ENCODE measurements around the gene CREB5.
A peak's percentile ranks its signal among the peaks of the same experiment; 100 is the strongest.

Gene CREB5

DNA sequence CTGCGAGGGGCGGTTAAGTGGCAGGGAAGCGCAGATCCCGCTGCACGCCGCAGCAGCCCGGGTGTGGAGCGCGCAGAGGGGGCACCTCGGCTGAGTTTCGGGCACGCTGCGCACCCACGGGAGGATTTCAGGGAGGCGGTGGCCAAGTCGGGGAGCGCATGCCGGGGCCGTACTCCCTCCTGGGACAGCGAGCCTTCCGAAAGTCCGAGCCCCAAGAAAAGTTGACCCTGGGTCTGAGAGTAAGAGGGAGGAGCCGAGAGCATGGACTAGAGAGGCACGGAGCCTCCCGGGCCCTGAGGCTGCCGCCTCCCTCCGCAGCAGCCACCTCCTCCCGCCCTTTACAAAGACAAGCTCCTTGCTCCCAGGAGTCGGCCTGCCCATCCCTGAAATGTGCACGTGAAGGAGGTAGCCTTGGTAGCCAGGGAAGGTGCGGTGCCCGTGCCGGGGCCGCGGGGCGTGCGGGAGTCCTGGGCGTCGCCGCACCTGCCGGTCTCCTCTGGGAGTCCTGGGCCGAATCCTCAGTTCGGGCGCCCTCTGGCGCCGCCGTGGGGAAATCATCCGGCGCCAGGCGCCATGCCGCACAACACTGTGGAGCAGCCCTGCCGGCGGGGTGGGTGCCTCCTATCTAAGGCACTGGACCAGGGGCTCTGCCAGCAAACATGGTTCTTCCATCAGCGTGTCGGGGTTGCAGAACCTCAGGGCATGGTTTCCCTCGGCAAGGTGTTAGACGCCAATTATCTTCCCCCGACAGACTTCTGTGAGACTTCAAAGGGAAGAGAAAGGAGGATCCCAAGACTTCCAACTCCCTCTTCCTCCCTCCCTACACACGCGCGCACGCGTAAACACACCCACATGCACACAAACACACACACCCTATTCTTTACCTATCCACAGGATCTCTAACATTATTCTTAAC is 441.8 kb downstream of the CREB5 start:
- H3K9me3 ChIP-seq (ENCODE audit: control insufficient read depth, insufficient read depth, low read depth, low read length): no peaks in the 10 kb centered on the region
- no peaks in the 10 kb centered on the region for H3K36me3 ChIP-seq (ENCODE audit: control insufficient read depth, insufficient read depth, low read length)
- peak overlapping the region; percentile 73 for H3K4me3 ChIP-seq (ENCODE audit: low read depth, low read length)
- H3K27me3 ChIP-seq (ENCODE audit: control insufficient read depth, insufficient read depth, low read length): peaks cover 36% of the 10 kb centered on the region
- H3K4me1 ChIP-seq (ENCODE audit: control insufficient read depth, insufficient read depth, low read length): peaks cover 9% of the 10 kb centered on the region
- H3K27ac ChIP-seq (ENCODE audit: low read depth, low read length): no peak overlapping the region
- H3K9ac ChIP-seq (ENCODE audit: low read length): peak overlapping the region; percentile 51

DNA sequence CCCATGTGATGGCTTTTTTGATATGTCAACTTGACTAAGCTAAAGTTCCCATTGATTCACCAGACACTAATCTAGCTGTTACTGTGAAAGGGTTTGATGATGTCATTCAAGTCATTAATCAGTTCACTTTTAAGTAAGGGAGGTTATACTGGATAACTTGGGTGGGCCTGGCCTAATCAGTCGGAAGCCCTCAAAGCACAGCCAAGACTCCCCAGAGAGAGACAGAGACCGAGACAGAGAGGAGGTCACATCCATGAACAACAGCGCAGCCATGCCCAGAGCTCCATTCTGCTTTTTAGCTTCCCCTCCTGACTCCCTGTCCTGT is 442.4 kb downstream of the CREB5 start:
- Histone ChIP-seq H3K4me3 (ENCODE audit: low read depth, low read length) (peak overlapping the region; percentile 73; the same call in 1 of the 2 replicates), H3K9ac (ENCODE audit: low read length) (no peak overlapping the region), H3K9me3 (ENCODE audit: control insufficient read depth, insufficient read depth, low read depth, low read length) (no peaks in the 10 kb centered on the region), H3K27me3 (ENCODE audit: control insufficient read depth, insufficient read depth, low read length) (peaks cover 36% of the 10 kb centered on the region), H3K4me1 (ENCODE audit: control insufficient read depth, insufficient read depth, low read length) (peaks cover 9% of the 10 kb centered on the region), H3K36me3 (ENCODE audit: control insufficient read depth, insufficient read depth, low read length) (no peaks in the 10 kb centered on the region), H3K27ac (ENCODE audit: low read depth, low read length) (no peak overlapping the region)

DNA sequence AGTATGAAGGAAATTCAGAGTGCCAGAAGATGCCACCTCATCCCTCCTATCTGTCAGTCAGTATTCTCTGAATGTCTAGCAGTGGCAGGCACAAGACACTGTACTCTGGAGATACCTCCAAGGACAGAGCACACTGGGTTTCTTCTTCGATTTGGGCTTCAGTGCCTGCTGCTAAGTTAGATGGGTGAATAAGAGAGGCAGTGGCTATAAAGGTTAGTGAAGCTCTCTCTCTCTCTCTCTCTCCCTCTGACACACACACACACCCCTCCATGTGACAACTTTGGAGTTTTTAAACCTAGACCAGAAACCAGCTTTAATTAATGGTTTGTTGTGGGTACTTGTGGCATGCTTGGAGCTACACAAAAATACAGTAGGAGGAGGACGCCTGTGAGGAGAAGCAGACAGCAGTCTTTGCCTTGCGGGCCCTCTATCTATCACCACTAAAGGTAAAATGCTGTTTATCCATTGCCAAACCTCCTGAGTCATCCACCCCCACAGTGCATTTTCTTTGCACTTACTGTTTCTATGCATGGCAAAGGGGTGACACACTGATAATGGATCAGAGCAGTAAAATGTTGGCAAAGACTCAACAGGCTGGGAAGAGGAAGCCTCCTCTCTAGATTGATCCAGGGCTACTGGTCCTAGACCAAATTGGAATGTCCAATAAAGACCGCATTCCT is 443.4 kb downstream of the CREB5 start:
- H3K27me3 ChIP-seq (ENCODE audit: control insufficient read depth, insufficient read depth, low read length): peaks cover 36% of the 10 kb centered on the region
- H3K4me1 ChIP-seq (ENCODE audit: control insufficient read depth, insufficient read depth, low read length): peaks cover 9% of the 10 kb centered on the region
- H3K9me3 ChIP-seq (ENCODE audit: control insufficient read depth, insufficient read depth, low read depth, low read length): no peaks in the 10 kb centered on the region
- H3K27ac ChIP-seq (ENCODE audit: low read depth, low read length): no peak overlapping the region
- no peak overlapping the region for H3K9ac ChIP-seq (ENCODE audit: low read length)
- no peaks in the 10 kb centered on the region for H3K36me3 ChIP-seq (ENCODE audit: control insufficient read depth, insufficient read depth, low read length)
- H3K4me3 ChIP-seq (ENCODE audit: low read depth, low read length): no peak overlapping the region

DNA sequence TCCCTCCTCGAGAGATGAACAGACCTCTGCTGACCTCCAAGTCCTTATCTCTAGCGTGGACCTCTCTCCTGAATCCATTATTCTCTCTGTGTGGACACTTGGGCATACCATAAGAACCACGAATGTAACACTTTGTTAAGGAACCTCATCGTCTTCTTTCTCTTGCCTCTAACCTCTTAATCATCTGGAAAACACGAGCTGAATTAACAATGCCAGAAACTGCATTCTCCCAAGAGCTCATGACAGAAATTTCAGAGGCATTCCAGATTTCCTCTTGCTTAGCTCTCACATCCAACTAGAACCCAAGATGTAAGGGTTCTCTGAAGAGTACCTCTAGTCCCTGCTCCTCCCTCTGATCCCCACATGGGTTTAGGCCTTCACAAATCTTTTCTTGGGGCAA is 444.3 kb downstream of the CREB5 start:
- no peak overlapping the region for H3K9ac ChIP-seq (ENCODE audit: low read length)
- no peak overlapping the region for H3K27ac ChIP-seq (ENCODE audit: low read depth, low read length)
- peaks cover 9% of the 10 kb centered on the region for H3K4me1 ChIP-seq (ENCODE audit: control insufficient read depth, insufficient read depth, low read length)
- H3K27me3 ChIP-seq (ENCODE audit: control insufficient read depth, insufficient read depth, low read length): peaks cover 29% of the 10 kb centered on the region
- no peaks in the 10 kb centered on the region for H3K36me3 ChIP-seq (ENCODE audit: control insufficient read depth, insufficient read depth, low read length)
- H3K4me3 ChIP-seq (ENCODE audit: low read depth, low read length): no peak overlapping the region
- no peaks in the 10 kb centered on the region for H3K9me3 ChIP-seq (ENCODE audit: control insufficient read depth, insufficient read depth, low read depth, low read length)

DNA sequence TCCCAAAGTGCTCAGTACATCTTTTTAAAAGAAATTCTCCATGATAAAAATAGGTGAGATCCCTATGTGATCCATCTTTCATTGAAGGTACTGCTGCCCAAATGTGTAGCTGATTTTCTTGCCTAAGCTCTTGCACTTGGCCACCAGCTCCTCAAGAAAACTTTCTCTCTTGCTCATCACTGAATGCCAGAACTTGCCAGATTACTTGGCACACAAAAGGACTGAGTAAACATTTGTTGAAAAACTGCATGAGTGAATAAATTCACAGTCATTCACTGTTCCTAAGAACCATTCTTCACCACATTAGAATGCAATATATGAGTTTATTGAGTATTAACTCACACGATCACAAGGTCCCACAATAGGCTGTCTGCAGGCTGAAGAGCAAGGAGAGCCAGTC is 445.9 kb downstream of the CREB5 start:
- H3K27ac ChIP-seq (ENCODE audit: low read depth, low read length): no peak overlapping the region
- H3K36me3 ChIP-seq (ENCODE audit: control insufficient read depth, insufficient read depth, low read length): no peaks in the 10 kb centered on the region

DNA sequence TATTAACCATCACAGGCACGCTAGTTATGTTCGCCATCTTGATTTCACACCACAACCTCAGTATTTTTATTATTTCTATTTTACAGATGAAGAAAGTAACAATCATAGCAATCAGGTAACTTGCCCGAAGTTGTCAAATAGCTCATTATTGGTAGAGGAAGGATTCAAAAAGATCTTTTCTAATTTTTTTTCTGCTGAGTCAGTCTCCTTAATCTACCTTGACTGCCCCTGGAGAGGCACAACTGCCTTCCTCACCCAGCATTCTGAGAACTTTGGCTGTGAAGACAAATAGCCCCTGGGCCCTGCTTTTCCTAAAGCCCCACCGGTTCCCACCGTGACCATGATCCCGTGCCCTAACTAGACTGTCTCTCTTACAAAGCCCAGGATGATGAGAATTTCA is 446.6 kb downstream of the CREB5 start:
- Histone ChIP-seq H3K27ac (ENCODE audit: low read depth, low read length) (no peak overlapping the region), H3K4me1 (ENCODE audit: control insufficient read depth, insufficient read depth, low read length) (peaks cover 9% of the 10 kb centered on the region), H3K9ac (ENCODE audit: low read length) (no peak overlapping the region), H3K4me3 (ENCODE audit: low read depth, low read length) (no peak overlapping the region), H3K36me3 (ENCODE audit: control insufficient read depth, insufficient read depth, low read length) (no peaks in the 10 kb centered on the region), H3K9me3 (ENCODE audit: control insufficient read depth, insufficient read depth, low read depth, low read length) (no peaks in the 10 kb centered on the region), H3K27me3 (ENCODE audit: control insufficient read depth, insufficient read depth, low read length) (peaks cover 7% of the 10 kb centered on the region)

More for the DNA sequence above, 445.9 kb downstream of the CREB5 start:
- Histone ChIP-seq H3K9ac (ENCODE audit: low read length) (no peak overlapping the region), H3K27me3 (ENCODE audit: control insufficient read depth, insufficient read depth, low read length) (peaks cover 14% of the 10 kb centered on the region), H3K9me3 (ENCODE audit: control insufficient read depth, insufficient read depth, low read depth, low read length) (no peaks in the 10 kb centered on the region), H3K4me1 (ENCODE audit: control insufficient read depth, insufficient read depth, low read length) (peaks cover 9% of the 10 kb centered on the region), H3K4me3 (ENCODE audit: low read depth, low read length) (no peak overlapping the region)

DNA sequence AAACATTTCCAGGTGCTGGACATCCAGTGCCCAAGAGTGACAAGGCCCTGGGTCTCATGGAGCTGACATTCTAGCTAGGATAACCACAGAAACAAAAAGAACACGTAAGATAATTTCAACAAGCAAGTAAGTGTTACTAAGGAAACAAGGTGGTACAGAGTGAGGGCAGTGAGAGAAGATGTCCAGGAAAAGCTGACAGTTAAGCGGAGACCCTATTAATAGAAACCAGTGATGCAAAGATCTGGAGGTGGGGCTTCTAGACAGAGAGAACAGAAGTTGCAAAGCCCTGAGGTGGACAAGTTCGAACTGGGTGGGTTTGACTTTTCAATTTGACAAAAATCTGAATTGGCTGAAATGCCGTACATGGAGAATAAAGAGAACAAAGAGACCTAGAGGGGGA is 449.5 kb downstream of the CREB5 start:
- H3K4me3 ChIP-seq (ENCODE audit: low read depth, low read length): no peak overlapping the region
- no peak overlapping the region for H3K27ac ChIP-seq (ENCODE audit: low read depth, low read length)
- no peaks in the 10 kb centered on the region for H3K27me3 ChIP-seq (ENCODE audit: control insufficient read depth, insufficient read depth, low read length)
- no peaks in the 10 kb centered on the region for H3K9me3 ChIP-seq (ENCODE audit: control insufficient read depth, insufficient read depth, low read depth, low read length)
- H3K9ac ChIP-seq (ENCODE audit: low read length): no peak overlapping the region
- peaks cover 7% of the 10 kb centered on the region; the same call in 1 of the 2 replicates for H3K4me1 ChIP-seq (ENCODE audit: control insufficient read depth, insufficient read depth, low read length)
- H3K36me3 ChIP-seq (ENCODE audit: control insufficient read depth, insufficient read depth, low read length): no peaks in the 10 kb centered on the region

DNA sequence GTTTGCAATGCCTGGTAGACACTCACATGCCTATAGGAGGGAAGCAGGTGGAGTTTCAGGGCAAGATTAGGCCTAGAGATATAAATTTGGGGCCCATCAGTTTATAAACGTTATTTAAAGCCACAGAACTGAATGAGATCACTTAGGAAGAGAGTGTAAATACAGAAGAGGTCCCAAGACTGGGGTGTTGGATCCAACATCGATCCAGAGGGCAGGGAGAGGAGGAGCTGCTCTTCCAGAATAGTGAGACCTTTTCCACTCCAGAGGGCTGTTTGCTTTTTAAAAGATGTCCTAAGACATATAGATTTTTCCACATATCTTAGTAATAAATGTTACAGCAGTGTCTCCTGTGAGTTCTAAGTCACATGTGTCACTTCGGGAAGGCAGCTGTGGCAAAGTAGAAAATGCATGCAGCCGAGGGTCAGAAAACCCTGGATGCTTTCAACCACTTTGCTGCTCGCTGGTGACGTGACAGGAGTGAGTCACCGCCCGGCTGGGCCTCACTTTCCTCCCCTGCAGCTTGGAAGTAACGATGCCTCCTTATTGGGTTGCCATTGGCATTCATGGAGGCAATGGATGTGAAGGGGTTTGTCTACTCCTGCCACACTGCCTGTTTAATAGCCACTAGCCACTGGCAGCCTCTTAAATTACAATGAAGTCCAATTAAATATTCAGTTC is 450.4 kb downstream of the CREB5 start:
- Histone ChIP-seq H3K4me3 (ENCODE audit: low read depth, low read length) (no peak overlapping the region), H3K27me3 (ENCODE audit: control insufficient read depth, insufficient read depth, low read length) (no peaks in the 10 kb centered on the region), H3K9me3 (ENCODE audit: control insufficient read depth, insufficient read depth, low read depth, low read length) (no peaks in the 10 kb centered on the region), H3K36me3 (ENCODE audit: control insufficient read depth, insufficient read depth, low read length) (no peaks in the 10 kb centered on the region), H3K27ac (ENCODE audit: low read depth, low read length) (no peak overlapping the region), H3K9ac (ENCODE audit: low read length) (no peak overlapping the region), H3K4me1 (ENCODE audit: control insufficient read depth, insufficient read depth, low read length) (peaks cover 7% of the 10 kb centered on the region; the same call in 1 of the 2 replicates)

DNA sequence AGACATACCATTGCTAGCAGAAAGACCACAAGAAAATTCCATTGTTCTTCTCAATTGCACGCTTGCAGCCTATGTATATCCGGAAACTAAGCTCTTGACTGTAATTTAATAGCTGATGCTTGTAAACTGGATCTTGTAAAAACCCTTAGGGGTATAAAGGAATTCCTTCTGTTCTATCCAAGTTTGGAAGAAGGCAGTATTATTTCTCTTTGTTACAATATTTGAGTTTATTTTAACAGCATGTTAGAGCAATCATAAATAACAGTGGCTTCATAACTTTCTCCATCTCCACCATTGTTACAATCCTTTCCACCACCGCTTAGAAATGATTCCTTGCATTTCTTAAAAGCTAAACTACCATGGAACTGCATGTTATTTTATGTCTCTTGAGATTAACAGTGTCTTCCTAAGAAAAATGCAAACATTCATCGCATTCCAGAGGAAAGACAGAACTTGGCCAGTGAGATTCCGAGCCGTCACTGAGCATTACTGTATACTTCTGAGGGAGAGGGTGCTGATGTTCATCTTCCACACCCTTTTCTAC is 453.4 kb downstream of the CREB5 start:
- no peak overlapping the region for H3K4me3 ChIP-seq (ENCODE audit: low read depth, low read length)
- no peak overlapping the region for H3K9ac ChIP-seq (ENCODE audit: low read length)
- H3K36me3 ChIP-seq (ENCODE audit: control insufficient read depth, insufficient read depth, low read length): no peaks in the 10 kb centered on the region
- peaks cover 7% of the 10 kb centered on the region; the same call in 1 of the 2 replicates for H3K4me1 ChIP-seq (ENCODE audit: control insufficient read depth, insufficient read depth, low read length)
- no peak overlapping the region for H3K27ac ChIP-seq (ENCODE audit: low read depth, low read length)
- H3K27me3 ChIP-seq (ENCODE audit: control insufficient read depth, insufficient read depth, low read length): no peaks in the 10 kb centered on the region
- no peaks in the 10 kb centered on the region for H3K9me3 ChIP-seq (ENCODE audit: control insufficient read depth, insufficient read depth, low read depth, low read length)

DNA sequence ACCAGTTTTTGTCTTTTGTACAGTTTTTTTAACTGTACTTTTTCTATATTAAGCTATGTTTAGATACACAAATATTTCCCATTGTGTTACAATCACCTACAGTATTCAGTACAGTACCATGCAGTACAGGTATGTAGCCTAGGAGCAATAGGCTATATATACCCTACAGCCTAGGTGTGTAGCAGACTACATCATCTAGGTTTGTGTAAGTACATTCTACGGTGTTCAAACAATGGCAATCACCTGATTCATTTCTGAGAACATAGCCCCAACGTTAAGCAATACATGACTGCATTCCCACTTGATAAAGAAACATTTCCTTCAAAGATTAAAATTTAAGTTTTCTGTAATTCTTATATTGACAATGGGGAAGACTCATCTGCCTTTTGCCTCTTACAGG is 456.4 kb downstream of the CREB5 start:
- H3K4me3 ChIP-seq (ENCODE audit: low read depth, low read length): no peak overlapping the region
- H3K27me3 ChIP-seq (ENCODE audit: control insufficient read depth, insufficient read depth, low read length): no peaks in the 10 kb centered on the region
- H3K36me3 ChIP-seq (ENCODE audit: control insufficient read depth, insufficient read depth, low read length): no peaks in the 10 kb centered on the region
- H3K9ac ChIP-seq (ENCODE audit: low read length): no peak overlapping the region
- no peaks in the 10 kb centered on the region for H3K9me3 ChIP-seq (ENCODE audit: control insufficient read depth, insufficient read depth, low read depth, low read length)
- peaks cover 12% of the 10 kb centered on the region; the same call in 1 of the 2 replicates for H3K4me1 ChIP-seq (ENCODE audit: control insufficient read depth, insufficient read depth, low read length)
- H3K27ac ChIP-seq (ENCODE audit: low read depth, low read length): no peak overlapping the region

All from HUES6 (cell line).